H1 (cell line): Measurements from ENCODE around the gene CCDC88A. TPM values are rescaled to one million over a fixed set of nuclear protein-coding genes. Genes with fewer than 3 reads are reported as not detected.
"Not testable (repeated sequence)": the region's sequence is repeated elsewhere in the genome, so short reads cannot be mapped to it uniquely, and the experiment has no call there.

Source experiments
- CTCF ChIA-PET: fragments of 300-600 bp; sonication (Branson Sonifier 250); formaldehyde crosslinking; loops from one replicate; lab custom pipeline; 2021; ENCODE audit not compliant: partially characterized antibody; lab: Charles Lee
- POLR2A ChIA-PET: fragments of 300-600 bp; sonication (Branson Sonifier 250); formaldehyde crosslinking; loops from one replicate; lab custom pipeline; 2021; ENCODE audit warnings: inconsistent platforms; ENCODE audit not compliant: partially characterized antibody; lab: Charles Lee
- DNase-seq, 2 experiments: peaks; one replicate each; pipeline versions ENCODE4 v3.0.0 to v3.0.0-alpha.2; 2010 to 2022; ENCODE audit warnings: low spot score in 2 of 2, low read depth in 1 of 2, mixed read lengths in 1 of 2
- FAIRE-seq: peaks from 2 replicates; lab custom pipeline; 2011; peaks lifted over from hg19 to GRCh38; lab: Jason Lieb, UNC
- H2AFZ ChIP-seq: 2 replicates; pipeline ENCODE4 v1.8.1; 2012; ENCODE audit warnings: low read length, inconsistent platforms
- H2AK5ac ChIP-seq: 2 replicates; pipeline ENCODE4 v1.6.1; 2013; ENCODE audit warnings: low read depth, low read length
- H2BK120ac ChIP-seq: replicated peaks from 2 replicates; pipeline ENCODE3; 2013; ENCODE audit warnings: low read depth, low read length, inconsistent platforms
- H2BK12ac ChIP-seq: 2 replicates; pipeline ENCODE4 v1.6.1; 2013; ENCODE audit warnings: low read depth, low read length
- H2BK15ac ChIP-seq: 2 replicates; pipeline ENCODE4 v1.6.1; 2013; ENCODE audit warnings: low read length
- H2BK20ac ChIP-seq: 2 replicates; pipeline ENCODE4 v1.6.1; 2013; ENCODE audit warnings: low read length
- H2BK5ac ChIP-seq: 2 replicates; pipeline ENCODE4 v1.6.1; 2013; ENCODE audit warnings: low read depth, low read length
- H3K14ac ChIP-seq: 2 replicates; pipeline ENCODE4 v1.6.1; 2013; ENCODE audit warnings: inconsistent platforms; ENCODE audit not compliant: insufficient read length
- H3K18ac ChIP-seq: 2 replicates; pipeline ENCODE4 v1.6.1; 2013; ENCODE audit warnings: low read length; ENCODE audit errors: extremely low read depth
- H3K23ac ChIP-seq: 2 replicates; pipeline ENCODE4 v1.6.1; 2013; ENCODE audit warnings: inconsistent platforms; ENCODE audit not compliant: insufficient read length
- H3K23me2 ChIP-seq: 2 replicates; pipeline ENCODE4 v1.6.1; 2013; ENCODE audit warnings: low read depth, low read length
- H3K27ac ChIP-seq: 2 replicates; pipeline ENCODE4 v1.6.1; 2011; ENCODE audit warnings: low read depth, low read length, inconsistent platforms
- H3K27me3 ChIP-seq, 4 experiments: replicated peaks in 1 of 4; 1 replicate in 1 of 4; 2 replicates in 3 of 4; pipeline versions ENCODE4 v1.6.1 to v1.8.1; 2011 to 2013; ENCODE audit warnings: low read length in 3 of 4, mild to moderate bottlenecking in 3 of 4, inconsistent platforms in 2 of 4, mixed read lengths in 2 of 4, moderate library complexity in 1 of 4; ENCODE audit not compliant: control insufficient read depth in 3 of 4, insufficient read depth in 3 of 4; ENCODE audit errors: extremely low read depth in 1 of 4
- H3K36me3 ChIP-seq, 4 experiments: 2 replicates each; pipeline versions ENCODE4 v1.6.1 to v1.8.1; 2011 to 2013; ENCODE audit warnings: mild to moderate bottlenecking in 4 of 4, low read length in 3 of 4, moderate library complexity in 2 of 4, control low read depth in 1 of 4, inconsistent platforms in 1 of 4; ENCODE audit not compliant: insufficient read depth in 4 of 4, control insufficient read depth in 2 of 4
- H3K4ac ChIP-seq: replicated peaks from 2 replicates; pipeline ENCODE3; 2013; ENCODE audit warnings: low read length, low read depth, mixed read lengths, inconsistent platforms; ENCODE audit not compliant: insufficient read length
- H3K4me1 ChIP-seq, 4 experiments: replicated peaks in 1 of 4; 1 replicate in 1 of 4; 2 replicates in 3 of 4; pipeline versions ENCODE4 v1.6.1 to v1.8.1; 2011 to 2013; ENCODE audit warnings: low read length in 3 of 4, inconsistent platforms in 2 of 4, mixed read lengths in 1 of 4; ENCODE audit not compliant: insufficient read depth in 4 of 4, control insufficient read depth in 3 of 4
- H3K4me2 ChIP-seq, 2 experiments: 2 replicates each; pipeline versions ENCODE4 v1.6.1 to v1.8.1; 2011 to 2013; ENCODE audit warnings: low read depth in 2 of 2, low read length in 2 of 2, control low read depth in 1 of 2, inconsistent platforms in 1 of 2, mild to moderate bottlenecking in 1 of 2; ENCODE audit not compliant: insufficient read depth in 1 of 2
- H3K4me3 ChIP-seq, 4 experiments: fragments of 200-600, 300-600 bp in 1 of 4; sonication (generic), shearing (Covaris generic), sonication (Bioruptor Twin) in 1 of 4; 2 replicates each; pipeline versions ENCODE4 v1.5.1 to v1.8.1; 2011 to 2016; ENCODE audit warnings: low read length in 4 of 4, low read depth in 3 of 4, control low read depth in 2 of 4, inconsistent platforms in 2 of 4, mild to moderate bottlenecking in 2 of 4, mixed read lengths in 1 of 4, moderate library complexity in 1 of 4; ENCODE audit not compliant: insufficient read depth in 2 of 4; ENCODE audit errors: extremely low read depth in 1 of 4
- H3K56ac ChIP-seq: replicated peaks from 2 replicates; pipeline ENCODE3; 2013; ENCODE audit warnings: low read depth, mild to moderate bottlenecking, mixed read lengths, low read length, inconsistent platforms; ENCODE audit not compliant: insufficient read length
- H3K79me1 ChIP-seq: 2 replicates; pipeline ENCODE4 v1.6.1; 2013; ENCODE audit warnings: low read depth, low read length, control low read depth
- H3K79me2 ChIP-seq, 2 experiments: 2 replicates each; pipeline versions ENCODE4 v1.6.1 to v1.8.1; 2012 to 2013; ENCODE audit warnings: low read length in 2 of 2, mild to moderate bottlenecking in 2 of 2, inconsistent platforms in 1 of 2; ENCODE audit not compliant: insufficient read depth in 2 of 2, control insufficient read depth in 1 of 2
- H3K9ac ChIP-seq, 4 experiments: replicated peaks in 1 of 4; 1 replicate in 1 of 4; 2 replicates in 3 of 4; pipeline versions ENCODE4 v1.6.1 to v1.8.1; 2011 to 2013; ENCODE audit warnings: low read depth in 3 of 4, low read length in 3 of 4, control low read depth in 2 of 4, mild to moderate bottlenecking in 2 of 4, moderate library complexity in 2 of 4, inconsistent platforms in 1 of 4; ENCODE audit errors: extremely low read depth in 1 of 4
- H3K9me3 ChIP-seq, 2 experiments: 2 replicates each; pipeline versions ENCODE4 v1.6.1 to v1.8.1; 2012 to 2013; ENCODE audit warnings: mild to moderate bottlenecking in 2 of 2, moderate library complexity in 2 of 2, control low read depth in 1 of 2, inconsistent platforms in 1 of 2, low read depth in 1 of 2, low read length in 1 of 2, mixed read lengths in 1 of 2; ENCODE audit not compliant: insufficient read depth in 2 of 2
- H4K20me1 ChIP-seq, 2 experiments: replicated peaks in 1 of 2; 2 replicates each; pipeline versions ENCODE3 to v1.8.1; 2011 to 2013; ENCODE audit warnings: inconsistent platforms in 2 of 2, low read length in 2 of 2, mild to moderate bottlenecking in 1 of 2; ENCODE audit not compliant: insufficient read depth in 2 of 2, control insufficient read depth in 1 of 2
- H4K5ac ChIP-seq: 2 replicates; pipeline ENCODE4 v1.6.1; 2013; ENCODE audit warnings: low read length, low read depth, mixed read lengths, inconsistent platforms; ENCODE audit not compliant: insufficient read length
- H4K8ac ChIP-seq: 2 replicates; pipeline ENCODE4 v1.8.0; 2013; ENCODE audit warnings: mild to moderate bottlenecking, moderate library complexity, low read length, inconsistent platforms; ENCODE audit not compliant: insufficient read depth; ENCODE audit errors: extremely low read depth
- H4K91ac ChIP-seq: replicated peaks from 2 replicates; pipeline ENCODE3; 2013; ENCODE audit warnings: low read length, mixed read lengths, inconsistent platforms; ENCODE audit not compliant: insufficient read length
- ASH2L ChIP-seq: fragments of 200-600, 300-600 bp; sonication (generic); IDR thresholded peaks from one replicate; pipeline ENCODE4 v1.7.1; 2017; ENCODE audit warnings: low read length
- HDAC2 ChIP-seq, 2 experiments: fragments of 300-600 bp in 1 of 2; sonication (generic) in 1 of 2; IDR thresholded peaks; 2 replicates each; pipeline ENCODE4 v1.6.1; 2011 to 2012; ENCODE audit warnings: low read depth in 2 of 2, low read length in 2 of 2, mild to moderate bottlenecking in 2 of 2, moderate library complexity in 2 of 2, borderline replicate concordance in 1 of 2, inconsistent platforms in 1 of 2
- POLR2A ChIP-seq, 2 experiments: IDR thresholded peaks; 1 replicate in 1 of 2; 2 replicates in 1 of 2; pipeline ENCODE4 v1.6.1; 2011; ENCODE audit warnings: low read depth in 2 of 2, low read length in 2 of 2, mild to moderate bottlenecking in 2 of 2; ENCODE audit errors: control extremely low read depth in 1 of 2
- SP1 ChIP-seq: IDR thresholded peaks from 2 replicates; pipeline ENCODE4 v1.6.1; 2011; ENCODE audit warnings: low read depth, low read length
- WGBS, 2 experiments: shearing (Covaris generic) in 1 of 2; methylation state at CpG; one replicate each; pipeline versions ENCODE4 v1.1.6 to v1.1.7; 2013 to 2015; ENCODE audit warnings: low lambda C conversion rate in 2 of 2, mixed read lengths in 2 of 2, inconsistent platforms in 1 of 2, low coverage in 1 of 2, missing lambda C conversion rate in 1 of 2; ENCODE audit not compliant: insufficient replicate concordance in 2 of 2, insufficient coverage in 1 of 2, insufficient read length in 1 of 2; ENCODE audit errors: extremely low coverage in 1 of 2, missing lambda C conversion rate in 1 of 2; 5-methylcytosine and 5-hydroxymethylcytosine counted together
- polyA plus RNA-seq, 7 experiments: library from polyadenylated mRNA; depleted of rRNA in 3 of 7; stranded (reverse) in 5 of 7; unstranded in 2 of 7; fragments of >200 nt in 5 of 7; fragments of 200-250 nt in 2 of 7; gene quantifications; 1 replicate in 5 of 7; 2 replicates in 1 of 7; 4 replicates in 1 of 7; pipeline versions ENCODE4 v1.2.1 to v1.2.3, GENCODE V29; 2011 to 2013; ENCODE audit warnings: missing spikeins in 2 of 7, mixed read lengths in 2 of 7
- total RNA-seq: library from RNA; stranded (reverse); fragmentation: NEBNext Ultra II Directional; extraction: Animal tissue kit (Norgen Biotek cat#: 25700); gene quantifications from 2 replicates; pipeline ENCODE4 v1.2.1, GENCODE V29; 2021

Gene CCDC88A
- total and polyA plus RNA-seq, 2 of the 8 experiments (the other 6 are each of a cell fraction or from before 2014, with no cell fraction given), result 27.0 to 98.0 TPM

- not testable (repeated sequence) for H3K36me3 ChIP-seq, H3K9me3 ChIP-seq, H2BK15ac ChIP-seq, H4K8ac ChIP-seq, H4K91ac ChIP-seq, DNase-seq, H3K79me2 ChIP-seq, H2AK5ac ChIP-seq, H3K23me2 ChIP-seq, H2AFZ ChIP-seq, H3K4ac ChIP-seq, H3K27me3 ChIP-seq, FAIRE-seq, H3K79me1 ChIP-seq, H3K18ac ChIP-seq, H3K23ac ChIP-seq, H4K20me1 ChIP-seq, H3K14ac ChIP-seq
- Histone ChIP-seq H3K4me1 (peaks cover 3 to 18% (median 5%) of the 10 kb centered on the region in 4 experiments; a peak in 5 of 7 replicates), H4K5ac (peak overlapping the region; percentile 67), H3K9ac (peak overlapping the region in 2 of 4 experiments; percentile 51 to 54; a peak in 3 of 7 replicates), H3K4me3 (peak overlapping the region in 1 of 4 experiments; percentile 30; a peak in 2 of 8 replicates), H2BK12ac (peak overlapping the region; percentile 98), H3K27ac (peak overlapping the region; percentile 74; the same call in 1 of the 2 replicates), H2BK120ac (peak overlapping the region; percentile 79), H2BK5ac (peak overlapping the region; percentile 50; the same call in 1 of the 2 replicates), H2BK20ac (0 out of 2 replicates have a peak overlapping the region, but pooled peaks have one; percentile 6), H3K56ac (peak overlapping the region; percentile 16), H3K4me2 (peak overlapping the region; percentile 45 to 49)
- 4% methylated on average over 7 of the region's 7 CpGs; no CpG with 5 or more reads in 1 of the 2 experiments for WGBS, 2 experiments
- POLR2A ChIA-PET, result interaction anchor here (0.8 to 1.3 kb wide), 4 partner anchors 45 to 116 kb away, joined by 3 to 4 read pairs (median 3); no protein-coding TSS in a partner anchor
- CTCF ChIA-PET, result interaction anchor here (1.4 kb wide), 1 partner anchor 112 kb away, joined by 3 read pairs; no protein-coding TSS in a partner anchor
- TF ChIP-seq SP1 (0 out of 2 replicates have a peak, but pooled peaks have one; percentile 8), HDAC2 (IDR thresholded peaks at IDR 0.05; ENCODE audit: borderline replicate concordance in 1 of 2, low read depth in 2 of 2, low read length in 2 of 2) (peak in 1 of 2 experiments; percentile 18; a peak in 1 of 4 replicates), POLR2A (IDR thresholded peaks at IDR 0.05; ENCODE audit: control extremely low read depth in 1 of 2, low read depth in 2 of 2, low read length in 2 of 2) (peak in 1 of 2 experiments; percentile 71; a peak in 2 of 3 replicates), ASH2L (peak; percentile 28)
These were observed 139.7 kb downstream of the CCDC88A start for GRCh38 chr2:55279859-55280424.
